Measurements from ENCODE around the gene GRIK4. TPM values are rescaled to one million over a fixed set of nuclear protein-coding genes. Genes with fewer than 3 reads are reported as not detected.

Gene GRIK4
- total and polyA plus RNA-seq, 2 of the 4 experiments (the other 2 are of a cell fraction), result 0.18 to 0.38 TPM

GRCh38 chr11:120769906-120770305 is 258.4 kb downstream of the GRIK4 start:
- Histone ChIP-seq H2BK120ac (ENCODE audit: low read depth, low read length) (no peak overlapping the region), H3K79me1 (ENCODE audit: low read depth in 1 of 2, low read length in 2 of 2) (no peaks in the 10 kb centered on the region), H2AFZ (replicated peaks; ENCODE audit: low read length, poor library complexity) (no peak overlapping the region), H3K9me1 (ENCODE audit: insufficient read depth, low read length) (no peaks in the 10 kb centered on the region), H3K9ac (ENCODE audit: low read depth, low read length) (no peak overlapping the region), H2AK5ac (ENCODE audit: low read depth, low read length) (no peak overlapping the region), H2BK20ac (ENCODE audit: low read depth, low read length) (no peak overlapping the region), H2BK15ac (ENCODE audit: low read depth, low read length) (no peak overlapping the region), H3K27me3 (ENCODE audit: control insufficient read depth, insufficient read depth, low read length) (peaks cover 2% of the 10 kb centered on the region), H3K14ac (replicated peaks; ENCODE audit: low read depth, low read length) (no peak overlapping the region), H4K8ac (ENCODE audit: low read depth in 2 of 2, low read length in 2 of 2) (no peak overlapping the region), H3K56ac (ENCODE audit: extremely low read depth, insufficient read depth, low read length) (no peak overlapping the region), H3K36me3 (ENCODE audit: control insufficient read depth, insufficient read depth, low read length) (no peaks in the 10 kb centered on the region), H3K23ac (ENCODE audit: low read depth, low read length) (no peak overlapping the region), H2AK9ac (replicated peaks; ENCODE audit: low read depth, low read length, poor library complexity) (no peak overlapping the region), H3K4ac (ENCODE audit: low read depth, low read length) (no peak overlapping the region), H3K18ac (ENCODE audit: low read depth, low read length) (no peak overlapping the region), H3K4me2 (ENCODE audit: low read depth, low read length) (no peak overlapping the region), H3K9me3 (ENCODE audit: control insufficient read depth, insufficient read depth, low read length) (no peaks in the 10 kb centered on the region; the same call in 1 of the 2 replicates), H4K91ac (ENCODE audit: insufficient read depth, low read depth, low read length) (no peak overlapping the region), H4K5ac (ENCODE audit: low read depth, low read length) (no peak overlapping the region), H3K4me1 (ENCODE audit: control insufficient read depth, insufficient read depth, low read length) (no peaks in the 10 kb centered on the region), H2BK5ac (ENCODE audit: low read depth, low read length, poor library complexity, severe bottlenecking) (no peak overlapping the region), H3K27ac (ENCODE audit: insufficient read depth, low read length) (no peak overlapping the region), H3K4me3 (ENCODE audit: insufficient read depth, low read depth, low read length) (no peak overlapping the region), H4K20me1 (ENCODE audit: insufficient read depth, low read length) (no peaks in the 10 kb centered on the region)
- DNase-seq (no peak), ATAC-seq (ENCODE audit: low read depth) (no peak)
- no TSS peak for BruUV-seq (replicated peaks)
- in situ Hi-C loops (cut with MboI; ENCODE audit: low sequenced_read_pairs) (no loop called here), intact Hi-C loops (cut with micrococcal nuclease) (no loop called here), dilution Hi-C loops (cut with HindIII; ENCODE audit: low sequenced_read_pairs, unreplicated experiment) (no loop called here)
- no peak for TF ChIP-seq RCOR1 (IDR thresholded peaks at IDR 0.05; ENCODE audit: insufficient replicate concordance, low read length)
- TF ChIP-seq MAFK (IDR thresholded peaks at IDR 0.05; ENCODE audit: low read depth, low read length), result no peak
- TF ChIP-seq, protein P1, sequence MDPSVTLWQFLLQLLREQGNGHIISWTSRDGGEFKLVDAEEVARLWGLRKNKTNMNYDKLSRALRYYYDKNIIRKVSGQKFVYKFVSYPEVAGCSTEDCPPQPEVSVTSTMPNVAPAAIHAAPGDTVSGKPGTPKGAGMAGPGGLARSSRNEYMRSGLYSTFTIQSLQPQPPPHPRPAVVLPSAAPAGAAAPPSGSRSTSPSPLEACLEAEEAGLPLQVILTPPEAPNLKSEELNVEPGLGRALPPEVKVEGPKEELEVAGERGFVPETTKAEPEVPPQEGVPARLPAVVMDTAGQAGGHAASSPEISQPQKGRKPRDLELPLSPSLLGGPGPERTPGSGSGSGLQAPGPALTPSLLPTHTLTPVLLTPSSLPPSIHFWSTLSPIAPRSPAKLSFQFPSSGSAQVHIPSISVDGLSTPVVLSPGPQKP (IDR thresholded peaks at IDR 0.05; ENCODE audit: borderline replicate concordance, low read depth, low read length), result no peak
- TF ChIP-seq NFE2L2 (IDR thresholded peaks at IDR 0.05; ENCODE audit: low read depth, low read length), result no peak
- no peak for TF ChIP-seq RAD21 (IDR thresholded peaks at IDR 0.05; ENCODE audit: low read length)
- TF ChIP-seq FOS (IDR thresholded peaks at IDR 0.05; ENCODE audit: low read depth, low read length), result no peak
- no peak for TF ChIP-seq POLR2A (IDR thresholded peaks at IDR 0.05; ENCODE audit: low read depth, low read length)
- no peak for TF ChIP-seq MAZ (IDR thresholded peaks at IDR 0.05; ENCODE audit: borderline replicate concordance, low read depth, low read length)
- TF ChIP-seq BHLHE40 (IDR thresholded peaks at IDR 0.05; ENCODE audit: low read depth, low read length), result no peak
- no CpG with 5 or more reads among the region's 1 CpG for WGBS, 2 experiments (ENCODE audit: extremely low coverage in 2 of 2, insufficient read length in 1 of 2)
- POLR2A ChIA-PET (ENCODE audit: unreplicated experiment), result no interaction called here
- CTCF ChIA-PET, result no interaction called here
